Body of pancreas (tissue), 4 donors: Measurements from ENCODE around the gene EFCAB11. TPM values are rescaled to one million over a fixed set of nuclear protein-coding genes. Genes with fewer than 3 reads are reported as not detected.

ENCODE experiments used
- ATAC-seq: fragments of 150-250 bp; one replicate; pipeline ENCODE4 v1.9.1; 2016
- DNase-seq, 4 donors: peaks; one replicate each; pipeline ENCODE4 v3.0.0-alpha.2; 2019
- H3K27ac ChIP-seq, 4 donors: fragments of 200-600 bp; sonication (generic); 1 replicate in 3 of 4; 2 replicates in 1 of 4; pipeline versions ENCODE4 v1.5.1 to v1.6.1; 2016 to 2019; ENCODE audit warnings: mild to moderate bottlenecking in 1 of 4, mixed read lengths in 1 of 4, moderate library complexity in 1 of 4
- H3K27me3 ChIP-seq, 2 donors: fragments of 200-600 bp; sonication (generic); one replicate each; pipeline ENCODE4 v1.6.0; 2016; ENCODE audit warnings: mild to moderate bottlenecking in 1 of 2
- H3K36me3 ChIP-seq, 2 donors: fragments of 200-600 bp; sonication (generic); replicated peaks in 1 of 2; 2 replicates each; pipeline ENCODE4 v1.5.1; 2016; ENCODE audit warnings: low read depth in 2 of 2; ENCODE audit not compliant: insufficient read depth in 1 of 2
- H3K4me1 ChIP-seq: fragments of 200-600 bp; sonication (generic); one replicate; pipeline ENCODE4 v1.6.0; 2016
- H3K4me3 ChIP-seq, 2 donors: fragments of 200-600 bp; sonication (generic); 1 replicate in 1 of 2; 2 replicates in 1 of 2; pipeline ENCODE4 v1.5.1; 2016 to 2019
- H3K9me3 ChIP-seq, 3 donors: fragments of 200-600 bp; sonication (generic); 1 replicate in 2 of 3; 2 replicates in 1 of 3; pipeline ENCODE4 v1.5.1; 2016
- POLR2A ChIP-seq, 3 donors: fragments of 450-650 bp; IDR thresholded peaks; one replicate each; pipeline ENCODE4 v1.6.1; 2016; ENCODE audit warnings: antibody characterized with exemption in 3 of 3, mild to moderate bottlenecking in 2 of 3
- WGBS, 2 donors: methylation state at CpG; one replicate each; pipeline ENCODE4 v1.1.5; 2017; 5-methylcytosine and 5-hydroxymethylcytosine counted together
- intact Hi-C: fragments of 100-400 bp; cut with DNase I; formaldehyde crosslinking; loops from one replicate; pipeline ENCODE4 v1.15.1; 2023
- total RNA-seq, 2 donors: library from RNA; depleted of rRNA; stranded (reverse); fragments of >200 nt; gene quantifications; one replicate each; pipeline ENCODE4 v1.1.0, GENCODE V29; 2016
- TF ChIP-seq, protein P1 (sequence below), 7 experiments: fragments of 450-650 bp in 4 of 7; fragments of 200-600 bp in 3 of 7; sonication (generic) in 3 of 7; IDR thresholded peaks; one replicate each; pipeline ENCODE4 v1.5.1; 2016 to 2019; ENCODE audit warnings: antibody characterized with exemption in 7 of 7

EFCAB11 gene
- total RNA-seq, 2 donors from 2014 or later, result 1.6 to 2.9 TPM

DNA sequence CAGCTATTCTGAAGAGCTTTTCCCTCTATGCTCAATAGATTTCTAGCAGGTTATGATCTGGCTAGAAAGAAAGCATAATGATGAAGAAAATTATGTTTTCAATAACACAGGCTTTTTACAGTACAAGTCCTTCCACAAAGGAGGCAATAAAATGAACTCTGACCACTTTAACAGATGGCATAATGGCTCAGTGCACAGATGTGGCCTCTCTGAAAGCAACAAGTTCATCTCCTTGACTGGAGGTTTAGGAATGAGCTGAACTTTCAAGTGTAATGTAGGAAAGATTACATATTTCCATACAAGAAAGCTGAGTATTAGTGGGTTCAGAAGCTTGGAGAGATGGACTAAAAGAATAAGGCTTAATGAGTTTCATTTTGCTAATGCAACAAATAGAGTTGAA, 147.4 kb downstream of the EFCAB11 start:
- TF ChIP-seq, protein P1, sequence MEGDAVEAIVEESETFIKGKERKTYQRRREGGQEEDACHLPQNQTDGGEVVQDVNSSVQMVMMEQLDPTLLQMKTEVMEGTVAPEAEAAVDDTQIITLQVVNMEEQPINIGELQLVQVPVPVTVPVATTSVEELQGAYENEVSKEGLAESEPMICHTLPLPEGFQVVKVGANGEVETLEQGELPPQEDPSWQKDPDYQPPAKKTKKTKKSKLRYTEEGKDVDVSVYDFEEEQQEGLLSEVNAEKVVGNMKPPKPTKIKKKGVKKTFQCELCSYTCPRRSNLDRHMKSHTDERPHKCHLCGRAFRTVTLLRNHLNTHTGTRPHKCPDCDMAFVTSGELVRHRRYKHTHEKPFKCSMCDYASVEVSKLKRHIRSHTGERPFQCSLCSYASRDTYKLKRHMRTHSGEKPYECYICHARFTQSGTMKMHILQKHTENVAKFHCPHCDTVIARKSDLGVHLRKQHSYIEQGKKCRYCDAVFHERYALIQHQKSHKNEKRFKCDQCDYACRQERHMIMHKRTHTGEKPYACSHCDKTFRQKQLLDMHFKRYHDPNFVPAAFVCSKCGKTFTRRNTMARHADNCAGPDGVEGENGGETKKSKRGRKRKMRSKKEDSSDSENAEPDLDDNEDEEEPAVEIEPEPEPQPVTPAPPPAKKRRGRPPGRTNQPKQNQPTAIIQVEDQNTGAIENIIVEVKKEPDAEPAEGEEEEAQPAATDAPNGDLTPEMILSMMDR (IDR thresholded peaks at IDR 0.05), result no peak
- no peak for TF ChIP-seq POLR2A (IDR thresholded peaks at IDR 0.05)
- H3K4me1 ChIP-seq, result no peaks in the 10 kb centered on the region
- H3K4me3 ChIP-seq, result no peak overlapping the region
- H3K36me3 ChIP-seq, result no peaks in the 10 kb centered on the region
- no peaks in the 10 kb centered on the region for H3K27me3 ChIP-seq
- no peak for ATAC-seq
- no peak for DNase-seq
- no peaks in the 10 kb centered on the region for H3K9me3 ChIP-seq
- H3K27ac ChIP-seq, result no peak overlapping the region
- intact Hi-C loops, result no loop called here

DNA sequence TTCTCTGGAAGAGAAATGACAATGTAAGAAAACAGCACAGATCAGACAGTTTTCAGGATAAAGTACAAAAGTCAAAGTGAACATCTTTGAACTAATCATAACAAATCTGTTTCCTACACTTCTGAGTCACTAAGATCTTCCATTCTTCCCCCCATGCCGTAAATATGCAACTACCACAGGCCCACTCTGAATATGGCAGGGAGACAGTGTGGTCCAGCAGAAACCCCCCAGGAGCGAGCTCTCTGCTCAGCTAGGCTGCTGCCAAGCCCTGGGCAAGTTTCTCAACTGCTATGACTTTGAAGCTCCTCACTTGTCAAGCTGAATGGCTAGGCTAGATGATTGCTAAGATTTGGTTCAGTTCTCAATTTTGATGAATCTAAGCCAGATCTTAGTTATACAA, 148.1 kb downstream of the EFCAB11 start:
- ATAC-seq, result no peak
- DNase-seq, result no peak
- Histone ChIP-seq H3K36me3 (no peaks in the 10 kb centered on the region), H3K9me3 (no peaks in the 10 kb centered on the region), H3K27me3 (no peaks in the 10 kb centered on the region), H3K4me3 (no peak overlapping the region), H3K4me1 (no peaks in the 10 kb centered on the region), H3K27ac (no peak overlapping the region)
- WGBS, 2 donors, result 91 to 97% methylated on average over 2 of the region's 2 CpGs
- intact Hi-C loops, result no loop called here
- TF ChIP-seq, protein P1 (IDR thresholded peaks at IDR 0.05), result no peak
- no peak for TF ChIP-seq POLR2A (IDR thresholded peaks at IDR 0.05)

DNA sequence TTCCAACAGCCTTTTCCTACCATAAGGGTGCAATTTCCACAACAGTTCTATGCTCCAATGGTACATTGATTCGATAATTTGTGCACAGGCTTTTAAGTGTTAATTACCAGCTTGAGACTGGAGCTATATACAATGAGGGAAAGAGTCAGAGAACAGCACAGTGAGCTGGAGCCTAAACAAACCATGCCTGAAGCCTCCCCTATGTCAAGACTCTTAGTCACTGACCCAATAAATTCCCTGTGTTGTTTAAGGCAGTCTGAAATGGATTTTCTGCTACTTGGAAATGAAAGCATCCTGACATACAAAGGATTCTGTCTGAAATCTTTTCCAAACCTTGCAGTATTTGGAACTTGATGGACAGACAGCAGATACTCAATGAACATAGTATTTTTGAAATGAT, 149.0 kb downstream of the EFCAB11 start:
- Histone ChIP-seq H3K4me1 (no peaks in the 10 kb centered on the region), H3K27ac (no peak overlapping the region), H3K27me3 (no peaks in the 10 kb centered on the region), H3K9me3 (no peaks in the 10 kb centered on the region), H3K4me3 (no peak overlapping the region), H3K36me3 (no peaks in the 10 kb centered on the region)
- ATAC-seq, result no peak
- DNase-seq, result no peak
- intact Hi-C loops, result no loop called here
- TF ChIP-seq POLR2A (IDR thresholded peaks at IDR 0.05), result no peak
- TF ChIP-seq, protein P1 (IDR thresholded peaks at IDR 0.05), result no peak
- WGBS, 2 donors, result 92 to 93% methylated on average over 1 of the region's 1 CpG

DNA sequence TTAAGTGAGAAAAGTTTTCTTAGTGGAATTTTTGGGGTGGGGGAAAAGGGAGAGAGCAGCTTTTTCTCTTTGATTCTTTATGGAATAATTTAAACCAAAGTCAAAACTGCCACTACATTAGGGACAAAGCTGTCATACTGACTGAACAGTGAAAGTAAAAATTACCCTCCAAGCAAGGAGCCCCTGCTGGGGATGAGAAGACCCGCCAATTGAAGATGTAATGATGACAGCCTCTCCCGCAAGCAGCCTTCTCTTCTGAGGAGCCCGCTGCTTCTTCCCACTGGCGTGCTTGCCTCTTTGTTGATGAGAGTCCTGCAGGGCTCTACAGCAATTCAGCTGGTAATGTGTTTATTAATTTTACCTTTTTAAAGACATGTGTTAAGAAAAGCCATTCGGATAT, 151.0 kb downstream of the EFCAB11 start:
- no peaks in the 10 kb centered on the region for H3K27me3 ChIP-seq
- no peak overlapping the region for H3K4me3 ChIP-seq
- 85 to 88% methylated on average over 5 of the region's 5 CpGs for WGBS, 2 donors
- no peaks in the 10 kb centered on the region for H3K9me3 ChIP-seq
- TF ChIP-seq POLR2A (IDR thresholded peaks at IDR 0.05), result no peak
- TF ChIP-seq, protein P1 (IDR thresholded peaks at IDR 0.05), result no peak
- no peak overlapping the region for H3K27ac ChIP-seq
- no peaks in the 10 kb centered on the region for H3K36me3 ChIP-seq
- no peak for ATAC-seq
- no peaks in the 10 kb centered on the region for H3K4me1 ChIP-seq
- intact Hi-C loops, result no loop called here
- DNase-seq, result no peak

DNA sequence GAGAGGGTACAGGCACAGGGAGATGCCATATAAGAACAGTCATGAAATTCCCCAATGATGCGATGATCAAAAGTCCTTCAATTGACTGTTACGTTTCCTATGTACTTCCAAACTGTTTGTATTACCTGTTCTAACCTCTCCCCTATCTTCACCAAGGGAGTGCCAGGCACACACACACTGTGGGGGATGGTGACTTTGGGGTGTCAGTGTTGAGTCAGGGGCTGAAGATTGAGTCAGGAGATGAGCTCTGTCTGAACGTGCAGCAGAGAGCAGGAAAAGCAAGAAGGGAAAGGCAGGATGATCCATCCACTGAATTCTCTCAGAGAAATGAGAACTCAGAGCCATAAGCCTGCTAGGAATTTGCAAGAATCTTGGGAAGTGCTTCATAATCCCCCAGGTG, 153.4 kb downstream of the EFCAB11 start:
- DNase-seq (no peak), ATAC-seq (no peak)
- Histone ChIP-seq H3K4me1 (no peaks in the 10 kb centered on the region), H3K9me3 (no peaks in the 10 kb centered on the region), H3K27ac (no peak overlapping the region), H3K4me3 (no peak overlapping the region), H3K27me3 (no peaks in the 10 kb centered on the region), H3K36me3 (no peaks in the 10 kb centered on the region)
- no peak for TF ChIP-seq POLR2A (IDR thresholded peaks at IDR 0.05)
- TF ChIP-seq, protein P1 (IDR thresholded peaks at IDR 0.05), result no peak
- 85 to 86% methylated on average over 3 of the region's 3 CpGs for WGBS, 2 donors
- intact Hi-C loops, result no loop called here
